K562 (cell line): Measurements from ENCODE around the gene SLC2A8. TPM values are rescaled to one million over a fixed set of nuclear protein-coding genes. Genes with fewer than 3 reads are reported as not detected.

Experiments
- BCOR ChIP-seq: fragments of 450-650 bp; IDR thresholded peaks from 2 replicates; pipeline ENCODE4 v1.6.1; 2016
- ERF ChIP-seq: fragments of 450-650 bp; formaldehyde crosslinking; IDR thresholded peaks from 2 replicates; pipeline ENCODE4 v1.4.0; 2020; ENCODE audit warnings: mild to moderate bottlenecking, mixed read lengths
- ETV1 ChIP-seq: fragments of 450-650 bp; conservative IDR thresholded peaks from 2 replicates; pipeline ENCODE4 v1.6.1; 2016; ENCODE audit warnings: missing genetic modification characterization, control low read depth, low read depth, missing compliant biosample characterization
- FOSL1 ChIP-seq: fragments of 200-800 bp; sonication (Bioruptor generic); conservative IDR thresholded peaks from 2 replicates; pipeline ENCODE4 v1.6.1; 2016; ENCODE audit warnings: missing genetic modification characterization, missing compliant biosample characterization
- FOXA3 ChIP-seq, 2 experiments: fragments of 450-650 bp in 1 of 2; sonication (generic) in 1 of 2; formaldehyde crosslinking; IDR thresholded peaks in 1 of 2; conservative IDR thresholded peaks in 1 of 2; 2 replicates each; pipeline versions ENCODE4 v1.4.0 to v1.8.0; 2020 to 2022; ENCODE audit warnings: mild to moderate bottlenecking in 2 of 2, missing genetic modification reagents in 1 of 2
- HDAC3 ChIP-seq: fragments of 450-650 bp; IDR thresholded peaks from 2 replicates; pipeline ENCODE4 v1.6.1; 2018; ENCODE audit warnings: borderline replicate concordance, mild to moderate bottlenecking, moderate library complexity; ENCODE audit not compliant: partially characterized antibody
- NRF1 ChIP-seq, 2 experiments: fragments of 450-650 bp; IDR thresholded peaks in 1 of 2; conservative IDR thresholded peaks in 1 of 2; 2 replicates each; pipeline ENCODE4 v1.6.1; 2014; ENCODE audit warnings: mild to moderate bottlenecking in 2 of 2
- PCBP2 ChIP-seq: fragments of 200-400 bp; formaldehyde crosslinking; IDR thresholded peaks from 2 replicates; pipeline ENCODE4 v1.6.1; 2018; ENCODE audit warnings: low read length, low read depth, mild to moderate bottlenecking, moderate library complexity; ENCODE audit not compliant: poor library complexity, severe bottlenecking
- SOX6 ChIP-seq: fragments of 450-650 bp; IDR thresholded peaks from 2 replicates; pipeline ENCODE4 v1.6.1; 2014; ENCODE audit warnings: mild to moderate bottlenecking
- SRF ChIP-seq, 2 experiments: fragments of 250-450, 450-650 bp in 1 of 2; sonication (Bioruptor Pico) in 1 of 2; sonication (generic) in 1 of 2; formaldehyde crosslinking; IDR thresholded peaks; 2 replicates each; pipeline versions ENCODE4 v1.5.0 to v1.5.1; 2020 to 2022; ENCODE audit warnings: mild to moderate bottlenecking in 1 of 2, missing genetic modification reagents in 1 of 2
- ZFP30 ChIP-seq: fragments of 250-450 bp; sonication (Bioruptor Pico); IDR thresholded peaks from 2 replicates; pipeline ENCODE4 v1.8.0; 2022; ENCODE audit warnings: moderate library complexity, mild to moderate bottlenecking, inconsistent platforms, borderline replicate concordance
- ZKSCAN1 ChIP-seq: fragments of 150-350 bp; IDR thresholded peaks from 2 replicates; pipeline ENCODE4 v1.6.1; 2016; ENCODE audit warnings: low read depth, low read length
- ZNF134 ChIP-seq: fragments of 250-450 bp; sonication (Bioruptor Pico); conservative IDR thresholded peaks from 2 replicates; pipeline ENCODE4 v1.4.0; 2020
- polyA plus RNA-seq, 8 experiments: library from polyadenylated mRNA; depleted of rRNA in 4 of 8; stranded (reverse) in 5 of 8; unstranded in 3 of 8; fragments of >200 nt; fragmentation: Nextera tagmentation in 2 of 8; fragmentation: Illumina TruSeq in 1 of 8; extraction: Ambion mirVana in 2 of 8; extraction: Trizol in 1 of 8; gene quantifications; 2 replicates each; pipeline versions ENCODE4 v1.2.1 to v1.2.3, GENCODE V29; 2011 to 2014; ENCODE audit warnings: inconsistent platforms in 1 of 8, missing spikeins in 1 of 8
- total RNA-seq, 7 experiments: library from RNA; depleted of rRNA in 6 of 7; stranded (reverse); fragments of >200 nt in 6 of 7; fragmentation: Illumina TruSeq in 2 of 7; extraction: Trizol in 2 of 7; gene quantifications; 2 replicates each; pipeline versions ENCODE4 v1.2.1 to v1.2.3, GENCODE V29; 2011 to 2021; ENCODE audit warnings: low replicate concordance in 1 of 7
- TF ChIP-seq, protein P1 (sequence below): fragments of 450-650 bp; IDR thresholded peaks from 2 replicates; pipeline ENCODE4 v1.6.1; 2018; ENCODE audit not compliant: partially characterized antibody
- TF ChIP-seq, protein P2 (sequence below): fragments of 450-650 bp; conservative IDR thresholded peaks from 2 replicates; pipeline ENCODE4 v1.6.1; 2016; ENCODE audit warnings: missing genetic modification characterization, low read depth, mild to moderate bottlenecking, missing compliant biosample characterization, moderate library complexity
- TF ChIP-seq, protein P3 (sequence below): conservative IDR thresholded peaks from 2 replicates; pipeline ENCODE4 v1.6.1; 2011; ENCODE audit warnings: low read depth, mild to moderate bottlenecking, low read length; ENCODE audit not compliant: control insufficient read depth
- TF ChIP-seq, protein P4 (sequence below): IDR thresholded peaks from 2 replicates; pipeline ENCODE4 v1.6.1; 2014; ENCODE audit warnings: antibody characterized with exemption
- TF ChIP-seq, protein P5 (sequence below), 3 experiments: fragments of 200-800 bp in 1 of 3; sonication (Bioruptor generic) in 1 of 3; sonication (generic) in 1 of 3; formaldehyde crosslinking in 1 of 3; IDR thresholded peaks; 2 replicates each; pipeline versions ENCODE4 v1.6.1 to v1.8.0; 2016 to 2022; ENCODE audit warnings: mild to moderate bottlenecking in 2 of 3, missing compliant biosample characterization in 2 of 3, missing genetic modification characterization in 2 of 3, missing genetic modification reagents in 1 of 3

SLC2A8 gene
- total and polyA plus RNA-seq, 9 of the 15 experiments (the other 6 are each of a cell fraction or from before 2014, with no cell fraction given), result 0.13 to 12.9 (median 5.2) TPM

DNA sequence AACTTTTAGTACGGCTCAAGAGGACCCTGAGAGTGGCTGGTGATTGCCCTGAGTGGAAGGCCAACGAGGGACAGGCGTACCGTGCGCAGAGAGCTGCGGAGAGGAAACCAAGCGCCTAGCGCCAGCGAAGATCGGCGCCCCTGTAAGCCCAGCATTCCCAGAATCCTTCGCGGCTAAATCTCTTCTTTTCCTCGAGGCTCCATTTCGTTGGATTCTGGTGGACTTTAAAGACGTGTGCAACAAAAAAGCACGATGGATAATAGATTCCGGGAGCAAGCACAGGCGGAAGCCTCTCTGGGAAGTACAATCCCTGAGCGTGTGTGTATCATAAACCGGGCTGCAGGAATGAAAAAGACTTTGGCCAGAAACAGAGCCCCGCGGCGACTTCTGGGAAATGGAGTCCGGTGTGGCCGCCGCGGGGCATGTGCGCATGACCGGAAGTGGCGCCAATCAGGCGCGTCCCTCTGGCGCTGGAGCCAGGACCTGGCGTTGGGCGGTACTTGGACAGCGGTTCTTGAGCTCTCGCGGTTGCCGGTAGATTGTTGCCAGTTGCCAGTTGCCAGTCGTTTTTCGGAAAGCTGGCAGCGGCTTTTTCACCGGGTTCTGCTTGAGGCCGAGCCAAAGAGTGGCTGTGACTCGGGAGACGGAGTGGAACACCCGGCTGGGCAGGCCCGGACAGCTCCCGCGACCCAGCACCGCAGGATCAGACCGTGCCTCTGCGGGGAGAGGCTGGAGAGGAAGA lies 27.1 kb downstream of the SLC2A8 start, which contains the start of gene ZNF79 (continued):
- no peak for TF ChIP-seq FOXA3 (CRISPR knock-in tag; conservative IDR thresholded peaks at IDR 0.05 in 1 of 2, IDR thresholded peaks at IDR 0.05 in 1 of 2)
- TF ChIP-seq ERF, result no peak
- TF ChIP-seq HDAC3, result no peak
- TF ChIP-seq SRF (CRISPR knock-in tag; IDR thresholded peaks at IDR 0.05), result no peak
- TF ChIP-seq, protein P1, sequence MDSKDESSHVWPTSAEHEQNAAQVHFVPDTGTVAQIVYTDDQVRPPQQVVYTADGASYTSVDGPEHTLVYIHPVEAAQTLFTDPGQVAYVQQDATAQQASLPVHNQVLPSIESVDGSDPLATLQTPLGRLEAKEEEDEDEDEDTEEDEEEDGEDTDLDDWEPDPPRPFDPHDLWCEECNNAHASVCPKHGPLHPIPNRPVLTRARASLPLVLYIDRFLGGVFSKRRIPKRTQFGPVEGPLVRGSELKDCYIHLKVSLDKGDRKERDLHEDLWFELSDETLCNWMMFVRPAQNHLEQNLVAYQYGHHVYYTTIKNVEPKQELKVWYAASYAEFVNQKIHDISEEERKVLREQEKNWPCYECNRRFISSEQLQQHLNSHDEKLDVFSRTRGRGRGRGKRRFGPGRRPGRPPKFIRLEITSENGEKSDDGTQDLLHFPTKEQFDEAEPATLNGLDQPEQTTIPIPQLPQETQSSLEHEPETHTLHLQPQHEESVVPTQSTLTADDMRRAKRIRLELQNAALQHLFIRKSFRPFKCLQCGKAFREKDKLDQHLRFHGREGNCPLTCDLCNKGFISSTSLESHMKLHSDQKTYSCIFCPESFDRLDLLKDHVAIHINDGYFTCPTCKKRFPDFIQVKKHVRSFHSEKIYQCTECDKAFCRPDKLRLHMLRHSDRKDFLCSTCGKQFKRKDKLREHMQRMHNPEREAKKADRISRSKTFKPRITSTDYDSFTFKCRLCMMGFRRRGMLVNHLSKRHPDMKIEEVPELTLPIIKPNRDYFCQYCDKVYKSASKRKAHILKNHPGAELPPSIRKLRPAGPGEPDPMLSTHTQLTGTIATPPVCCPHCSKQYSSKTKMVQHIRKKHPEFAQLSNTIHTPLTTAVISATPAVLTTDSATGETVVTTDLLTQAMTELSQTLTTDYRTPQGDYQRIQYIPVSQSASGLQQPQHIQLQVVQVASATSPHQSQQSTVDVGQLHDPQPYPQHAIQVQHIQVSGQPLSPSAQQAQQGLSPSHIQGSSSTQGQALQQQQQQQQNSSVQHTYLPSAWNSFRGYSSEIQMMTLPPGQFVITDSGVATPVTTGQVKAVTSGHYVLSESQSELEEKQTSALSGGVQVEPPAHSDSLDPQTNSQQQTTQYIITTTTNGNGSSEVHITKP, result no peak
- TF ChIP-seq, protein P2, sequence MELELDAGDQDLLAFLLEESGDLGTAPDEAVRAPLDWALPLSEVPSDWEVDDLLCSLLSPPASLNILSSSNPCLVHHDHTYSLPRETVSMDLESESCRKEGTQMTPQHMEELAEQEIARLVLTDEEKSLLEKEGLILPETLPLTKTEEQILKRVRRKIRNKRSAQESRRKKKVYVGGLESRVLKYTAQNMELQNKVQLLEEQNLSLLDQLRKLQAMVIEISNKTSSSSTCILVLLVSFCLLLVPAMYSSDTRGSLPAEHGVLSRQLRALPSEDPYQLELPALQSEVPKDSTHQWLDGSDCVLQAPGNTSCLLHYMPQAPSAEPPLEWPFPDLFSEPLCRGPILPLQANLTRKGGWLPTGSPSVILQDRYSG (tag), result peak; percentile 85; the same call in 1 of the 2 replicates
- TF ChIP-seq ZNF134 (CRISPR knock-in tag), result no peak
- no peak for TF ChIP-seq PCBP2
- TF ChIP-seq NRF1 (conservative IDR thresholded peaks at IDR 0.05 in 1 of 2, IDR thresholded peaks at IDR 0.05 in 1 of 2), result peak; percentile 89 to 92
- TF ChIP-seq, protein P3, sequence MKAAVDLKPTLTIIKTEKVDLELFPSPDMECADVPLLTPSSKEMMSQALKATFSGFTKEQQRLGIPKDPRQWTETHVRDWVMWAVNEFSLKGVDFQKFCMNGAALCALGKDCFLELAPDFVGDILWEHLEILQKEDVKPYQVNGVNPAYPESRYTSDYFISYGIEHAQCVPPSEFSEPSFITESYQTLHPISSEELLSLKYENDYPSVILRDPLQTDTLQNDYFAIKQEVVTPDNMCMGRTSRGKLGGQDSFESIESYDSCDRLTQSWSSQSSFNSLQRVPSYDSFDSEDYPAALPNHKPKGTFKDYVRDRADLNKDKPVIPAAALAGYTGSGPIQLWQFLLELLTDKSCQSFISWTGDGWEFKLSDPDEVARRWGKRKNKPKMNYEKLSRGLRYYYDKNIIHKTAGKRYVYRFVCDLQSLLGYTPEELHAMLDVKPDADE, result peak; percentile 72
- TF ChIP-seq ETV1 (tag), result no peak
- 0 out of 2 replicates have a peak, but pooled peaks have one; percentile 22 for TF ChIP-seq SOX6
- TF ChIP-seq ZKSCAN1, result no peak
- TF ChIP-seq ZFP30 (CRISPR knock-in tag), result no peak
- TF ChIP-seq, protein P4, sequence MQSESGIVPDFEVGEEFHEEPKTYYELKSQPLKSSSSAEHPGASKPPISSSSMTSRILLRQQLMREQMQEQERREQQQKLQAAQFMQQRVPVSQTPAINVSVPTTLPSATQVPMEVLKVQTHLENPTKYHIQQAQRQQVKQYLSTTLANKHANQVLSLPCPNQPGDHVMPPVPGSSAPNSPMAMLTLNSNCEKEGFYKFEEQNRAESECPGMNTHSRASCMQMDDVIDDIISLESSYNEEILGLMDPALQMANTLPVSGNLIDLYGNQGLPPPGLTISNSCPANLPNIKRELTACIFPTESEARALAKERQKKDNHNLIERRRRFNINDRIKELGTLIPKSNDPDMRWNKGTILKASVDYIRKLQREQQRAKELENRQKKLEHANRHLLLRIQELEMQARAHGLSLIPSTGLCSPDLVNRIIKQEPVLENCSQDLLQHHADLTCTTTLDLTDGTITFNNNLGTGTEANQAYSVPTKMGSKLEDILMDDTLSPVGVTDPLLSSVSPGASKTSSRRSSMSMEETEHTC, result no peak
- TF ChIP-seq BCOR, result 0 out of 2 replicates have a peak, but pooled peaks have one; percentile 27
- TF ChIP-seq, protein P5, sequence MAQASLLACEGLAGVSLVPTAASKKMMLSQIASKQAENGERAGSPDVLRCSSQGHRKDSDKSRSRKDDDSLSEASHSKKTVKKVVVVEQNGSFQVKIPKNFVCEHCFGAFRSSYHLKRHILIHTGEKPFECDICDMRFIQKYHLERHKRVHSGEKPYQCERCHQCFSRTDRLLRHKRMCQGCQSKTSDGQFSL (CRISPR knock-in tag; IDR thresholded peaks at IDR 0.05), result no peak
- TF ChIP-seq, protein P5 (tag; IDR thresholded peaks at IDR 0.05), result no peak
- 0 out of 2 replicates have a peak, but pooled peaks have one; percentile 18 for TF ChIP-seq FOSL1 (tag)
